K562 (cell line): ENCODE measurements around the gene GPR35. TPM values are rescaled to one million over a fixed set of nuclear protein-coding genes. Genes with fewer than 3 reads are reported as not detected.

Source experiments
- GTF2F1 ChIP-seq: IDR thresholded peaks from 2 replicates; pipeline ENCODE4 v1.6.1; 2011; ENCODE audit warnings: low read depth, low read length, improper control_type of control experiment
- MTA1 ChIP-seq: fragments of 450-650 bp; IDR thresholded peaks from 2 replicates; pipeline ENCODE4 v1.6.1; 2017; ENCODE audit warnings: borderline replicate concordance
- SIX5 ChIP-seq, 2 experiments: IDR thresholded peaks; 2 replicates each; pipeline ENCODE4 v1.6.1; 2011; ENCODE audit warnings: low read length in 2 of 2, borderline replicate concordance in 1 of 2, low read depth in 1 of 2, mild to moderate bottlenecking in 1 of 2, moderate library complexity in 1 of 2; ENCODE audit not compliant: insufficient read depth in 1 of 2
- TFAM ChIP-seq: fragments of 250-450 bp; sonication (Bioruptor Pico); conservative IDR thresholded peaks from 2 replicates; pipeline ENCODE4 v1.5.0; 2021; ENCODE audit warnings: mild to moderate bottlenecking, moderate library complexity
- ZMIZ1 ChIP-seq, 2 experiments: fragments of 150-350 bp in 1 of 2; IDR thresholded peaks; 2 replicates each; pipeline ENCODE4 v1.6.1; 2012 to 2016; ENCODE audit warnings: low read depth in 2 of 2, low read length in 2 of 2, mild to moderate bottlenecking in 1 of 2, moderate library complexity in 1 of 2
- ZNF140 ChIP-seq: fragments of 250-450 bp; sonication (Bioruptor Pico); IDR thresholded peaks from 2 replicates; pipeline ENCODE4 v1.8.0; 2021; ENCODE audit warnings: moderate library complexity, mild to moderate bottlenecking, inconsistent platforms
- ZNF518B ChIP-seq: fragments of 250-450 bp; sonication (Bioruptor Pico); IDR thresholded peaks from 2 replicates; pipeline ENCODE4 v1.5.0; 2021; ENCODE audit warnings: mild to moderate bottlenecking, moderate library complexity
- polyA plus RNA-seq, 8 experiments: library from polyadenylated mRNA; depleted of rRNA in 4 of 8; stranded (reverse) in 5 of 8; unstranded in 3 of 8; fragments of >200 nt; fragmentation: Nextera tagmentation in 2 of 8; fragmentation: Illumina TruSeq in 1 of 8; extraction: Ambion mirVana in 2 of 8; extraction: Trizol in 1 of 8; gene quantifications; 2 replicates each; pipeline versions ENCODE4 v1.2.1 to v1.2.3, GENCODE V29; 2011 to 2014; ENCODE audit warnings: inconsistent platforms in 1 of 8, missing spikeins in 1 of 8
- total RNA-seq, 7 experiments: library from RNA; depleted of rRNA in 6 of 7; stranded (reverse); fragments of >200 nt in 6 of 7; fragmentation: Illumina TruSeq in 2 of 7; extraction: Trizol in 2 of 7; gene quantifications; 2 replicates each; pipeline versions ENCODE4 v1.2.1 to v1.2.3, GENCODE V29; 2011 to 2021; ENCODE audit warnings: low replicate concordance in 1 of 7

Gene GPR35
- total and polyA plus RNA-seq, 9 of the 15 experiments (the other 6 are each of a cell fraction or from before 2014, with no cell fraction given), result 0.04 to 0.50 (median 0.29) TPM; not detected in 3

- TF ChIP-seq SIX5 (IDR thresholded peaks at IDR 0.05; ENCODE audit: borderline replicate concordance in 1 of 2, insufficient read depth in 1 of 2, low read depth in 1 of 2, low read length in 2 of 2) (no peak), ZMIZ1 (IDR thresholded peaks at IDR 0.05; ENCODE audit: low read depth in 2 of 2, low read length in 2 of 2) (no peak), GTF2F1 (no peak), ZNF140 (CRISPR knock-in tag) (no peak), TFAM (CRISPR knock-in tag) (no peak), ZNF518B (no peak), MTA1 (no peak)
These were observed 33.5 kb upstream of the GPR35 start (continued) for GRCh38 chr2:240591784-240592183.
